Measurements from ENCODE around the gene FOXO4. TPM values are rescaled to one million over a fixed set of nuclear protein-coding genes. Genes with fewer than 3 reads are reported as not detected.

FOXO4 gene
- total RNA-seq, 1 experiment from 2014 or later, result 17.7 TPM

DNA sequence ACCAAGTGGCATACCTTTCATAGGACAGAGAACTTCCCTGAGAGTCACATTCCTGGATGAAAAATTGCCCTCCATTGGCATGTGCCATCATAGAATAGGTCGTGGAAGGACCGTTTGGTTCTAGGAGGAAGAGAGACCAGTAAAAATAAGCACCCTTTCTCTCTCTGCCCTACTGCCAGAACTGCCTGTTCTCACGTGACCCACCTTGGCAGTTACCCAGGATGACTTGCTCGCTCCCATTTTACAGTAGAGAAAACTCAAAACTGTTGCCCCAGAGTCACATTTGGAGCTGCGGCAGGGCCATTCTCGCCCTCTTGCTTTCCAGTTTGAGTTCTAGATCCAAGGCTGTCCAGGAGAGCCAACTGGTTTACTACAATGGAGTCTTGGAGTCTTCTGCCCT is 47.9 kb downstream of the FOXO4 start:
- Histone ChIP-seq H3K4me2 (ENCODE audit: insufficient read depth, insufficient read length, low read length) (no peak overlapping the region), H3K14ac (ENCODE audit: insufficient read depth, low read length) (no peak overlapping the region), H3K23me2 (ENCODE audit: insufficient read length, low read depth, low read length, poor library complexity, severe bottlenecking) (peaks cover 6% of the 10 kb centered on the region), H4K8ac (replicated peaks; ENCODE audit: insufficient read length, low read depth, low read length) (no peak overlapping the region), H2BK120ac (ENCODE audit: low read depth, low read length, poor library complexity, severe bottlenecking) (no peak overlapping the region), H3K4me1 (ENCODE audit: insufficient read depth, low read length) (no peaks in the 10 kb centered on the region; the same call in 1 of the 2 replicates), H3K23ac (ENCODE audit: insufficient read length, low read depth, low read length) (no peak overlapping the region), H3K79me2 (ENCODE audit: insufficient read depth, low read length) (no peaks in the 10 kb centered on the region), H3K4ac (ENCODE audit: low read depth, low read length) (no peak overlapping the region), H2BK20ac (ENCODE audit: low read depth, low read length, poor library complexity, severe bottlenecking) (no peak overlapping the region), H4K91ac (ENCODE audit: insufficient read length, low read depth, low read length) (no peak overlapping the region), H3K18ac (ENCODE audit: insufficient read length, low read depth, low read length) (no peak overlapping the region), H2AFZ (ENCODE audit: low read length) (no peak overlapping the region), H2BK15ac (ENCODE audit: low read depth, low read length) (no peak overlapping the region), H3K9ac (ENCODE audit: extremely low read depth, insufficient read length, low read length) (no peak overlapping the region), H2AK5ac (ENCODE audit: insufficient read length, low read length) (no peak overlapping the region), H2BK5ac (ENCODE audit: insufficient read length, low read length) (no peak overlapping the region), H3K27ac (ENCODE audit: insufficient read length, low read depth, low read length) (no peak overlapping the region), H3K9me3 (ENCODE audit: control insufficient read depth, low read depth, low read length) (peaks cover 31% of the 10 kb centered on the region), H3K79me1 (ENCODE audit: insufficient read depth, low read depth, low read length, poor library complexity, severe bottlenecking) (no peaks in the 10 kb centered on the region), H4K20me1 (ENCODE audit: control insufficient read depth, insufficient read depth, insufficient read length) (peaks cover 2% of the 10 kb centered on the region), H3K27me3 (ENCODE audit: insufficient read depth, low read length) (no peaks in the 10 kb centered on the region), H3K56ac (ENCODE audit: insufficient read length, low read depth, low read length) (no peak overlapping the region), H3T11ph (ENCODE audit: low read length) (no peak overlapping the region), H2BK12ac (ENCODE audit: insufficient read length, low read depth, low read length) (no peak overlapping the region), H4K5ac (ENCODE audit: insufficient read length, low read depth, low read length) (no peak overlapping the region)
- Mint-ChIP-seq H3K36me3 (ENCODE audit: insufficient read depth in 1 of 3, low read depth in 3 of 3) (peaks cover 18 to 43% (median 20%) of the 10 kb centered on the region in 3 experiments), H3K27ac (no peak overlapping the region), H3K27me3 (ENCODE audit: low read depth) (peaks cover 6% of the 10 kb centered on the region), H3K4me1 (peaks cover 15 to 19% of the 10 kb centered on the region in 2 experiments), H3K9me3 (peaks cover 53 to 77% of the 10 kb centered on the region in 2 experiments), H3K4me3 (no peak overlapping the region)
- TF ChIP-seq, protein P1, sequence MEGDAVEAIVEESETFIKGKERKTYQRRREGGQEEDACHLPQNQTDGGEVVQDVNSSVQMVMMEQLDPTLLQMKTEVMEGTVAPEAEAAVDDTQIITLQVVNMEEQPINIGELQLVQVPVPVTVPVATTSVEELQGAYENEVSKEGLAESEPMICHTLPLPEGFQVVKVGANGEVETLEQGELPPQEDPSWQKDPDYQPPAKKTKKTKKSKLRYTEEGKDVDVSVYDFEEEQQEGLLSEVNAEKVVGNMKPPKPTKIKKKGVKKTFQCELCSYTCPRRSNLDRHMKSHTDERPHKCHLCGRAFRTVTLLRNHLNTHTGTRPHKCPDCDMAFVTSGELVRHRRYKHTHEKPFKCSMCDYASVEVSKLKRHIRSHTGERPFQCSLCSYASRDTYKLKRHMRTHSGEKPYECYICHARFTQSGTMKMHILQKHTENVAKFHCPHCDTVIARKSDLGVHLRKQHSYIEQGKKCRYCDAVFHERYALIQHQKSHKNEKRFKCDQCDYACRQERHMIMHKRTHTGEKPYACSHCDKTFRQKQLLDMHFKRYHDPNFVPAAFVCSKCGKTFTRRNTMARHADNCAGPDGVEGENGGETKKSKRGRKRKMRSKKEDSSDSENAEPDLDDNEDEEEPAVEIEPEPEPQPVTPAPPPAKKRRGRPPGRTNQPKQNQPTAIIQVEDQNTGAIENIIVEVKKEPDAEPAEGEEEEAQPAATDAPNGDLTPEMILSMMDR (conservative IDR thresholded peaks at IDR 0.05), result no peak
- WGBS (ENCODE audit: extremely low coverage, insufficient read length, low lambda C conversion rate), result no CpG with 5 or more reads among the region's 6 CpGs
- no peak for DNase-seq
